ENCODE results near the gene IFNL3.
"Not testable (repeated sequence)": the region's sequence is repeated elsewhere in the genome, so short reads cannot be mapped to it uniquely, and the experiment has no call there.

IFNL3 gene

GRCh38 chr19:39253374-39254149 lies 8.8 kb upstream of the IFNL3 start:
- no peak for DNase-seq (ENCODE audit: low read depth)

GRCh38 chr19:39252458-39252857 lies 7.7 kb upstream of the IFNL3 start:
- DNase-seq (ENCODE audit: low read depth) = no peak

GRCh38 chr19:39251846-39252245 lies 7.0 kb upstream of the IFNL3 start:
- no peak for DNase-seq (ENCODE audit: low read depth)

- no peak for DNase-seq (ENCODE audit: low read depth)
These were observed 6.3 kb upstream of the IFNL3 start for GRCh38 chr19:39251081-39251480.

GRCh38 chr19:39248806-39249205 lies 4.0 kb upstream of the IFNL3 start, which contains the start of gene IFNL4:
IFNL4 (minus strand) TSS chr19:39248856.
- DNase-seq (ENCODE audit: low read depth) = no peak

GRCh38 chr19:39247701-39248664 lies 3.2 kb upstream of the IFNL3 start:
- DNase-seq (ENCODE audit: low read depth) = no peak

- no peak for DNase-seq (ENCODE audit: low read depth)
These were observed 2.3 kb upstream of the IFNL3 start for GRCh38 chr19:39246951-39247669.

GRCh38 chr19:39245166-39245565 lies 360 bp upstream of the IFNL3 start:
- not testable (repeated sequence) for DNase-seq (ENCODE audit: low read depth)

GRCh38 chr19:39243741-39244140 lies 1.1 kb downstream of the IFNL3 start:
- not testable (repeated sequence) for DNase-seq (ENCODE audit: low read depth)

GRCh38 chr19:39240421-39240820 lies 4.4 kb downstream of the IFNL3 start:
- DNase-seq (ENCODE audit: low read depth) = no peak

- no peak for DNase-seq (ENCODE audit: low read depth)
These were observed 5.9 kb downstream of the IFNL3 start for GRCh38 chr19:39238944-39239343.

GRCh38 chr19:39238209-39238608 lies 6.6 kb downstream of the IFNL3 start:
- no peak for DNase-seq (ENCODE audit: low read depth)

- peak; percentile 12 for DNase-seq (ENCODE audit: low read depth)
These were observed 7.3 kb downstream of the IFNL3 start for GRCh38 chr19:39237200-39238184.

- no peak for DNase-seq (ENCODE audit: low read depth)
These were observed 8.3 kb downstream of the IFNL3 start for GRCh38 chr19:39236527-39236926.

- no peak for DNase-seq (ENCODE audit: low read depth)
These were observed 12.1 kb downstream of the IFNL3 start for GRCh38 chr19:39232708-39233107.

- DNase-seq (ENCODE audit: low read depth) = no peak
These were observed 14.6 kb downstream of the IFNL3 start for GRCh38 chr19:39230096-39230764.

GRCh38 chr19:39224910-39225309 lies 19.9 kb downstream of the IFNL3 start:
- no peak for DNase-seq (ENCODE audit: low read depth)

GRCh38 chr19:39223703-39224279 lies 21.0 kb downstream of the IFNL3 start:
- DNase-seq (ENCODE audit: low read depth) = no peak

- not testable (repeated sequence) for DNase-seq (ENCODE audit: low read depth)
These were observed 25.7 kb downstream of the IFNL3 start for GRCh38 chr19:39219108-39219507.

Data from activated T-cell treated with anti-CD3 and anti-CD28 coated beads for 1 hour (primary cell).